Measurements from ENCODE around the gene GADD45A. TPM values are rescaled to one million over a fixed set of nuclear protein-coding genes. Genes with fewer than 3 reads are reported as not detected.
A peak's percentile ranks its signal among the peaks of the same experiment; 100 is the strongest.

Gene GADD45A
- total RNA-seq, result 10 to 100 TPM; 20.5 to 26.7 TPM

- Mint-ChIP-seq H3K27me3 (no peaks in the 10 kb centered on the region), H3K4me1 (peaks cover 49% of the 10 kb centered on the region), H3K36me3 (ENCODE audit: low read depth) (peaks cover 30% of the 10 kb centered on the region), H3K9me3 (ENCODE audit: low read depth) (no peaks in the 10 kb centered on the region), H3K4me3 (peak within 1 kb of the TSS; percentile 81), H3K27ac (peak within 1 kb of the TSS; percentile 88)
- DNase-seq, result peak; percentile 97
- intact Hi-C loops (cut with DNase I, micrococcal nuclease), result loop anchor here (1.0 to 10.0 kb wide), 11 partner anchors 38 to 1402 kb away; partner anchors contain the start of genes DEPDC1 (in 1 of the 2), DNAI4 (in 1 of the 2), IL12RB2 (in 1 of the 2) and MIER1 (in 1 of the 2)
- ChIA-PET CTCF (interaction anchor here (1.0 to 5.0 kb wide), 8 partner anchors 29 to 472 kb away, joined by 3 to 27 read pairs (median 4); no protein-coding TSS in a partner anchor), POLR2A (interaction anchor here (0.9 to 2.1 kb wide), 7 partner anchors 10 to 522 kb away, joined by 3 to 6 read pairs (median 4); partner anchors contain the start of gene SERBP1)
- ATAC-seq, result peak; percentile 83
Measured at GRCh38 chr1:67685067-67685557, at the start of gene GADD45A. GADD45A (plus strand) TSS chr1:67685201; CDS start chr1:67685495, 294 bp downstream.

GRCh38 chr1:67636146-67636545 lies 48.9 kb upstream of the GADD45A start:
- DNase-seq (no peak), ATAC-seq (no peak)
- no peaks in the 10 kb centered on the region for H3K36me3 Mint-ChIP-seq (ENCODE audit: low read depth)
- peaks cover 16% of the 10 kb centered on the region for H3K4me1 Mint-ChIP-seq
- intact Hi-C loops (cut with DNase I, micrococcal nuclease), result no loop called here
- H3K4me3 Mint-ChIP-seq, result no peak overlapping the region
- no peaks in the 10 kb centered on the region for H3K9me3 Mint-ChIP-seq (ENCODE audit: low read depth)
- ChIA-PET POLR2A (no interaction called here), CTCF (no interaction called here)
- no peaks in the 10 kb centered on the region for H3K27me3 Mint-ChIP-seq
- no peak overlapping the region for H3K27ac Mint-ChIP-seq

GRCh38 chr1:67639361-67639760 lies 45.6 kb upstream of the GADD45A start:
- Mint-ChIP-seq H3K27ac (no peak overlapping the region), H3K36me3 (ENCODE audit: low read depth) (no peaks in the 10 kb centered on the region), H3K27me3 (no peaks in the 10 kb centered on the region), H3K9me3 (ENCODE audit: low read depth) (no peaks in the 10 kb centered on the region), H3K4me1 (peaks cover 16% of the 10 kb centered on the region), H3K4me3 (no peak overlapping the region)
- POLR2A ChIA-PET, result no interaction called here
- intact Hi-C loops (cut with DNase I, micrococcal nuclease), result no loop called here
- DNase-seq (no peak), ATAC-seq (no peak)
- CTCF ChIA-PET, result interaction anchor here (0.7 kb wide), 1 partner anchor 121 kb away, joined by 6 read pairs; no protein-coding TSS in a partner anchor

- POLR2A ChIA-PET, result no interaction called here
- Mint-ChIP-seq H3K4me3 (no peak overlapping the region), H3K27me3 (no peaks in the 10 kb centered on the region), H3K4me1 (no peaks in the 10 kb centered on the region), H3K9me3 (ENCODE audit: low read depth) (no peaks in the 10 kb centered on the region), H3K36me3 (ENCODE audit: low read depth) (no peaks in the 10 kb centered on the region), H3K27ac (no peak overlapping the region)
- DNase-seq, result no peak
- no peak for ATAC-seq
- CTCF ChIA-PET, result no interaction called here
- intact Hi-C loops (cut with DNase I, micrococcal nuclease), result no loop called here
Measured at GRCh38 chr1:67642629-67643028, 42.4 kb upstream of the GADD45A start.

GRCh38 chr1:67644566-67644965 lies 40.4 kb upstream of the GADD45A start:
- CTCF ChIA-PET, result interaction anchor here (0.6 to 0.7 kb wide), 2 partner anchors 324 to 1123 kb away, joined by 4 read pairs; no protein-coding TSS in a partner anchor
- no peak overlapping the region for H3K27ac Mint-ChIP-seq
- POLR2A ChIA-PET, result no interaction called here
- H3K4me1 Mint-ChIP-seq, result no peaks in the 10 kb centered on the region
- H3K27me3 Mint-ChIP-seq, result no peaks in the 10 kb centered on the region
- no peaks in the 10 kb centered on the region for H3K9me3 Mint-ChIP-seq (ENCODE audit: low read depth)
- DNase-seq (no peak), ATAC-seq (no peak)
- H3K4me3 Mint-ChIP-seq, result no peak overlapping the region
- no peaks in the 10 kb centered on the region for H3K36me3 Mint-ChIP-seq (ENCODE audit: low read depth)
- intact Hi-C loops (cut with DNase I, micrococcal nuclease), result no loop called here

- no peak overlapping the region for H3K27ac Mint-ChIP-seq
- CTCF ChIA-PET, result no interaction called here
- no peak overlapping the region for H3K4me3 Mint-ChIP-seq
- no peaks in the 10 kb centered on the region for H3K9me3 Mint-ChIP-seq (ENCODE audit: low read depth)
- intact Hi-C loops (cut with DNase I, micrococcal nuclease), result no loop called here
- H3K4me1 Mint-ChIP-seq, result no peaks in the 10 kb centered on the region
- POLR2A ChIA-PET, result no interaction called here
- DNase-seq (no peak), ATAC-seq (no peak)
- no peaks in the 10 kb centered on the region for H3K36me3 Mint-ChIP-seq (ENCODE audit: low read depth)
- H3K27me3 Mint-ChIP-seq, result no peaks in the 10 kb centered on the region
Measured at GRCh38 chr1:67645495-67646144, 39.4 kb upstream of the GADD45A start.

GRCh38 chr1:67646145-67647035 lies 38.6 kb upstream of the GADD45A start:
- no peak for DNase-seq
- peak; percentile 57 for ATAC-seq
- Mint-ChIP-seq H3K36me3 (ENCODE audit: low read depth) (no peaks in the 10 kb centered on the region), H3K27ac (no peak overlapping the region), H3K4me1 (no peaks in the 10 kb centered on the region), H3K9me3 (ENCODE audit: low read depth) (no peaks in the 10 kb centered on the region), H3K27me3 (no peaks in the 10 kb centered on the region), H3K4me3 (no peak overlapping the region)
- POLR2A ChIA-PET, result no interaction called here
- intact Hi-C loops (cut with DNase I, micrococcal nuclease), result no loop called here
- CTCF ChIA-PET, result no interaction called here

- no peaks in the 10 kb centered on the region for H3K27me3 Mint-ChIP-seq
- intact Hi-C loops (cut with DNase I, micrococcal nuclease), result no loop called here
- H3K4me3 Mint-ChIP-seq, result no peak overlapping the region
- H3K27ac Mint-ChIP-seq, result no peak overlapping the region
- ATAC-seq (no peak), DNase-seq (no peak)
- H3K4me1 Mint-ChIP-seq, result no peaks in the 10 kb centered on the region
- CTCF ChIA-PET, result no interaction called here
- H3K9me3 Mint-ChIP-seq (ENCODE audit: low read depth), result no peaks in the 10 kb centered on the region
- POLR2A ChIA-PET, result no interaction called here
- H3K36me3 Mint-ChIP-seq (ENCODE audit: low read depth), result no peaks in the 10 kb centered on the region
Measured at GRCh38 chr1:67647036-67647798, 37.8 kb upstream of the GADD45A start.

- ChIA-PET CTCF (interaction anchor here (0.6 kb wide), 1 partner anchor 436 kb away, joined by 4 read pairs; no protein-coding TSS in a partner anchor), POLR2A (no interaction called here)
- Mint-ChIP-seq H3K4me3 (no peak overlapping the region), H3K27ac (no peak overlapping the region), H3K9me3 (ENCODE audit: low read depth) (no peaks in the 10 kb centered on the region), H3K27me3 (no peaks in the 10 kb centered on the region), H3K36me3 (ENCODE audit: low read depth) (no peaks in the 10 kb centered on the region), H3K4me1 (no peaks in the 10 kb centered on the region)
- intact Hi-C loops (cut with DNase I, micrococcal nuclease), result no loop called here
- DNase-seq (no peak), ATAC-seq (no peak)
Measured at GRCh38 chr1:67647814-67648358, 37.1 kb upstream of the GADD45A start.

GRCh38 chr1:67648582-67649326 lies 36.2 kb upstream of the GADD45A start:
- CTCF ChIA-PET, result interaction anchor here (0.7 kb wide), 1 partner anchor 99 kb away, joined by 3 read pairs; no protein-coding TSS in a partner anchor
- H3K36me3 Mint-ChIP-seq (ENCODE audit: low read depth), result no peaks in the 10 kb centered on the region
- no peaks in the 10 kb centered on the region for H3K4me1 Mint-ChIP-seq
- peaks cover 3% of the 10 kb centered on the region for H3K27me3 Mint-ChIP-seq
- intact Hi-C loops (cut with DNase I, micrococcal nuclease), result no loop called here
- no peak overlapping the region for H3K27ac Mint-ChIP-seq
- no peak overlapping the region for H3K4me3 Mint-ChIP-seq
- no peaks in the 10 kb centered on the region for H3K9me3 Mint-ChIP-seq (ENCODE audit: low read depth)
- ATAC-seq (no peak), DNase-seq (no peak)
- POLR2A ChIA-PET, result no interaction called here

All from activated CD4-positive, alpha-beta T cell treated with anti-CD3 and anti-CD28 coated beads for 36 hours (primary cell).